ENCODE data around the gene PFKFB3. TPM values are rescaled to one million over a fixed set of nuclear protein-coding genes. Genes with fewer than 3 reads are reported as not detected.

The PFKFB3 gene
- total and polyA plus RNA-seq, 10 donors = 6.3 to 227 (median 113) TPM

DNA sequence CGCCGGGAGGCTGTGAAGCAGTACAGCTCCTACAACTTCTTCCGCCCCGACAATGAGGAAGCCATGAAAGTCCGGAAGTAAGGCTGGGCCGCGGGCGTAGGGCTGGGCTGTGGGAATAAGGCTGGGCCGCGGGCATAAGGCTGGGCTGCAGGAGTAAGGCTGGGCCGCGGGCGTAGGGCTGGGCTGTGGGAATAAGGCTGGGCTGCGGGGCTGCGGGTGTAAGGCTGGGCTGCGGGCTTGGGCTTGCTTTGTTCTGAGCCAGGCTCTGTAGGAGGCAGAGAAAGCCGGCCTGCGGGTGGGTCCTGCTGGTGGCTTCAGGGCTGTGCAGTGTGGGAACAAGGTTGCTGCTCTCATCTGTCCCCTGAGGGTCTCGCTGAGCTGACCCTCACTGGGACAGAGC is 12.5 kb downstream of the PFKFB3 start:
- WGBS, 5 donors = 94 to 97% (median 94%) methylated on average over 19 of the region's 19 CpGs
- H3K36me3 ChIP-seq = peaks cover 0 to 94% (median 67%) of the 10 kb centered on the region in 6 donors
- H3K9me3 ChIP-seq = no peaks in the 10 kb centered on the region
- H3K27me3 ChIP-seq (replicated peaks in 1 of 7) = no peaks in the 10 kb centered on the region
- intact Hi-C loops (cut with DNase I; ENCODE audit: low total_unique reads) = no loop called here
- H3K4me1 ChIP-seq = peaks cover 0 to 26% (median 11%) of the 10 kb centered on the region in 6 donors
- no peak overlapping the region for H3K27ac ChIP-seq
- no peak for DNase-seq
- H3K4me3 ChIP-seq = no peak overlapping the region
- no peak for TF ChIP-seq POLR2A (IDR thresholded peaks at IDR 0.05)
- TF ChIP-seq, protein P1, sequence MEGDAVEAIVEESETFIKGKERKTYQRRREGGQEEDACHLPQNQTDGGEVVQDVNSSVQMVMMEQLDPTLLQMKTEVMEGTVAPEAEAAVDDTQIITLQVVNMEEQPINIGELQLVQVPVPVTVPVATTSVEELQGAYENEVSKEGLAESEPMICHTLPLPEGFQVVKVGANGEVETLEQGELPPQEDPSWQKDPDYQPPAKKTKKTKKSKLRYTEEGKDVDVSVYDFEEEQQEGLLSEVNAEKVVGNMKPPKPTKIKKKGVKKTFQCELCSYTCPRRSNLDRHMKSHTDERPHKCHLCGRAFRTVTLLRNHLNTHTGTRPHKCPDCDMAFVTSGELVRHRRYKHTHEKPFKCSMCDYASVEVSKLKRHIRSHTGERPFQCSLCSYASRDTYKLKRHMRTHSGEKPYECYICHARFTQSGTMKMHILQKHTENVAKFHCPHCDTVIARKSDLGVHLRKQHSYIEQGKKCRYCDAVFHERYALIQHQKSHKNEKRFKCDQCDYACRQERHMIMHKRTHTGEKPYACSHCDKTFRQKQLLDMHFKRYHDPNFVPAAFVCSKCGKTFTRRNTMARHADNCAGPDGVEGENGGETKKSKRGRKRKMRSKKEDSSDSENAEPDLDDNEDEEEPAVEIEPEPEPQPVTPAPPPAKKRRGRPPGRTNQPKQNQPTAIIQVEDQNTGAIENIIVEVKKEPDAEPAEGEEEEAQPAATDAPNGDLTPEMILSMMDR (IDR thresholded peaks at IDR 0.05 in 8 of 11, conservative IDR thresholded peaks at IDR 0.05 in 3 of 11) = no peak
- TF ChIP-seq POLR2AphosphoS5 (IDR thresholded peaks at IDR 0.05) = no peak

DNA sequence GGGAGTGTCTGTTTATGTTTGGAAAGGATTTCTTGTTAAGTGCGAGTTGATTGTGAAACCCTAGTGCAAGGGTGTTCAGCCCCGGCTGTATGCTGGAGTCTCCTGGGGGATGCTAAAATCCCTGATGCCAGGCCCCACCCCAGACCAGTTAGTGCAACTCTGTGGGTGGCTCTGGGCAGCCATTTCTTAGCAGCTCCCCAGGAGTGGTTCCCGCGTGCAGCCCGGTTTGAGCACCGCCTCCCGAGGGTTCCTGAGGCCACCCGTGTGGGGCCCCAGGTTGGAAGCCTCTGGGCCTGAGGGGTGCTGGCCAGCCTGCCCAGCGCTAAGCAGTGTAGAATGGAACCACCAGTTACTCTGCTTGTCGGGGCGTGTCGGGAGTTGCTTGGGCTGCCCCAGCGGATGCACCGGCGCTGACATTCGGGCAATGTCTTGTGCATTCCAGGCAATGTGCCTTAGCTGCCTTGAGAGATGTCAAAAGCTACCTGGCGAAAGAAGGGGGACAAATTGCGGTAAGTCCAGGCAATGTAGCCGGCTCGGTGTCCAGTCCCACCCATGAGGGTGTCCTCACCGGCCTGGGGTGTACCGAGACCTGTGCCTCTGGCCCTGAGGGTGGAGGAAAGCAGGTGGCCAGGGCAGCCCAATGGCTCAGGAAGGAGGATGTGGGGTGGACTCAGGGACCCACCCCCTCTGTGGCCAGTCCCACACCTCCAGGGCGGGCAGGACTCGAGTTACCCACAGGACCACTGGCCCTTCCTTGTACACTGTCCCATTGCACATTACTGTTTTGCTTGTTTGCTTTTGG is 13.2 kb downstream of the PFKFB3 start:
- no peak overlapping the region for H3K27ac ChIP-seq
- H3K4me3 ChIP-seq = no peak overlapping the region
- WGBS, 5 donors = 87 to 94% (median 91%) methylated on average over 19 to 24 of the region's 24 CpGs
- DNase-seq = no peak
- H3K36me3 ChIP-seq = peaks cover 0 to 100% (median 74%) of the 10 kb centered on the region in 6 donors
- no peaks in the 10 kb centered on the region for H3K9me3 ChIP-seq
- TF ChIP-seq, protein P1 (IDR thresholded peaks at IDR 0.05 in 8 of 11, conservative IDR thresholded peaks at IDR 0.05 in 3 of 11) = no peak
- peak; percentile 29 to 63 (median 36) for TF ChIP-seq POLR2AphosphoS5 (IDR thresholded peaks at IDR 0.05)
- intact Hi-C loops (cut with DNase I; ENCODE audit: low total_unique reads) = no loop called here
- H3K4me1 ChIP-seq = peaks cover 0 to 25% (median 11%) of the 10 kb centered on the region in 6 donors
- H3K27me3 ChIP-seq (replicated peaks in 1 of 7) = no peaks in the 10 kb centered on the region

DNA sequence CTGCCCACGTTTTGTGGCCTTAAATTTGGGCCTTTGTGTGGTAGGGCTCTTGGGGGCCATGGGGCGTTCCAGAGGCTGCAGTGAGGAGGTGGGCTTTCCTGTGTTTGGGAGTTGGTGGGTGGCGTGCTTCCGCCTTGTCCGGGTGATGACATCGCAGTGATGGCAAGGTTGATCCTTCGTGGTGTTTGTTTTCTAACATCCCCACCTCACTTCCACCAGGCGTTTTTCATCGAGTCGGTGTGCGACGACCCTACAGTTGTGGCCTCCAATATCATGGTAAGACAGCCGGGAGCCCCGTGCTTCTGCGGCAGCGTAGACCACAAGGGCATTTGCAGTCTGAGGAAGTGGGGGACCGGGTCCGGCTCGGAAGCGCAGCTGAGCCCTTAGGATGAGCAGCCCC is 14.2 kb downstream of the PFKFB3 start:
- TF ChIP-seq POLR2AphosphoS5 (IDR thresholded peaks at IDR 0.05) = peak in 2 of 3 donors; percentile 46 to 47
- TF ChIP-seq POLR2A (IDR thresholded peaks at IDR 0.05) = no peak
- WGBS, 5 donors = 87 to 92% (median 92%) methylated on average over 19 to 20 of the region's 20 CpGs
- Histone ChIP-seq H3K27me3 (replicated peaks in 1 of 7) (no peaks in the 10 kb centered on the region), H3K27ac (no peak overlapping the region), H3K4me3 (no peak overlapping the region), H3K4me1 (peaks cover 0 to 15% (median 2%) of the 10 kb centered on the region in 6 donors), H3K9me3 (no peaks in the 10 kb centered on the region), H3K36me3 (peaks cover 0 to 100% (median 84%) of the 10 kb centered on the region in 6 donors)
- DNase-seq = no peak
- intact Hi-C loops (cut with DNase I; ENCODE audit: low total_unique reads) = no loop called here

DNA sequence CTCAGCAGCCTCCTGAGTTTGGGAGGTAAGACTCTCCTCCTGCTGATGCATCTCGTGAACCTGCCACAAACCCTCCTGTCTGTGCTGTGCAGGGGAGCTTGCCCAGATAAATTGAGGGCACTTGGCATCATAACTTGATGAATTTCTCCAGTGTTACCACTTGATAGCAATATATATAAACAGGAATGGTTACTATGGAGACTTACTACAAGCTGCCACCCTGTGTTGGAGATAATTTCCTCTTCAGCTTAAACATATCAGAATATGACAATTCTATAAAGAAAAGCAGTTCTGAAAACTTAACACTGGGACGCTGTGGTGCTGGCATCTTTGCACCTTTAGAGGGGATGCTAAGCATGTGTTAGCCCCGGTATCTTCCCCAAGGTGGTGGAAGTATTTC is 14.9 kb downstream of the PFKFB3 start:
- no peak for DNase-seq
- H3K4me1 ChIP-seq = peaks cover 0 to 8% (median 0%) of the 10 kb centered on the region in 6 donors
- H3K4me3 ChIP-seq = no peak overlapping the region
- no peak overlapping the region for H3K27ac ChIP-seq
- no peaks in the 10 kb centered on the region for H3K9me3 ChIP-seq
- peaks cover 0 to 100% (median 91%) of the 10 kb centered on the region in 6 donors for H3K36me3 ChIP-seq
- WGBS, 5 donors = 77 to 98% (median 80%) methylated on average over 3 of the region's 3 CpGs
- H3K27me3 ChIP-seq (replicated peaks in 1 of 7) = no peaks in the 10 kb centered on the region
- TF ChIP-seq POLR2A (IDR thresholded peaks at IDR 0.05) = no peak
- TF ChIP-seq, protein P1 (IDR thresholded peaks at IDR 0.05 in 8 of 11, conservative IDR thresholded peaks at IDR 0.05 in 3 of 11) = no peak
- no peak for TF ChIP-seq POLR2AphosphoS5 (IDR thresholded peaks at IDR 0.05)
- intact Hi-C loops (cut with DNase I; ENCODE audit: low total_unique reads) = no loop called here

Measured in spleen (tissue), 11 donors.